Stimulated activated CD4-positive, alpha-beta T cell treated with anti-CD3 and anti-CD28 coated beads, Interleukin-2, amount 100 ng/mL, for 48 hours (primary cell): ENCODE measurements around the gene IL10RA.

Source experiments
- DNase-seq, 2 donors: peaks; one replicate each; pipeline ENCODE4 v3.0.0-alpha.2; 2020

IL10RA gene

GRCh38 chr11:118008271-118008911, 22.2 kb downstream of the IL10RA start:
- DNase-seq: no peak

- no peak for DNase-seq
These were observed 23.9 kb downstream of the IL10RA start for GRCh38 chr11:118009864-118010737.

GRCh38 chr11:118010738-118011461, 24.7 kb downstream of the IL10RA start:
- DNase-seq: no peak

DNA sequence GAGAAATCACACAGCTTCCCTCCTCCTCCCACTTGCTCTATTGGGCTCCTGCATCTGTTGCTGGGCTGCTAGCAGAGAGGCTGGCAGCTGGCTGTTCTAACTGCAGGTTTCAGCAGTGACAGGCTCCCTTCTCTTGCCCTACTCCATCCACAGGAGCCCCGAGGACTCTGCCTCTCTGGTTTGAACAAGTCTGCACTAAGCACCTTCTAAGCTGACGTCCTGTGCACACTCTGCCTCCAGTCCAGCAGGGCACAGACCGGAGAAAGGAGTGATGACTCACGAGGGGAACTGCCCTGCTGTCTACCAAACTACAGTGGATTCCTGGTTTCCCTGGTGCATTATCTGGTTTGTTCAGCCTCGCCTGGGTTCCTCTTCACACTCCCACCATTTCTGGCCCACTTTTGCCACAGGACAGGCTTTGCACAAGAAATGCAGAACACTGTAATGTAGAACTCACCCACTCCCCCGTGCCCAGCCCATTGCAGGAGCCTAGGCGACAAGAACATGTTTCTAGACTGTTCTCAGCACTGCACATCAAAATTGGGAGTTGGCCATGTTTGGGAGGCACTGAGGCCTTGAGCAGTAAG, 26.0 kb downstream of the IL10RA start:
- no peak for DNase-seq

GRCh38 chr11:118014022-118014421, 27.8 kb downstream of the IL10RA start:
- no peak for DNase-seq

DNA sequence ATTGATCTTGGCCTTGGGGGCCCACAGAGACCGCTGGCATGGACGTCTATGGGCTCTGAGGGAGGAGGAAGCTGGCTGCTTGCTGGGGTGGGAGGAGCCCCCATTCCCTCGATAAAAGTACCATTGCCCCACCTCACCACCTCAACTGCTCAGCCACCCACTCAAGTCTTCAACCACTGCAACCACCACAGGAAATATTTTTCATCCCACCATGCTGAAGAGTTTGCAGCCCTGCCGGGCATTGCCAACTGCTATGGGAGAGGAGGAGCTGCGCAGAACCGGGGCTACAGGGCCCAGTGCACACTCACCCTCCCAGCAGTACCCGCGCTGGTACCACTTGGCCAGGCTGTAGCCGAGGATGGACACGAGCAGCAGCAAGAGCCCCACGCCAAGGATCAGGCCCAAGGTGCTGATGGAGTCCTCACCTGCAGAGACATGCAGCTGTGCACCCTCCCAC, 29.2 kb downstream of the IL10RA start:
- no peak for DNase-seq

DNA sequence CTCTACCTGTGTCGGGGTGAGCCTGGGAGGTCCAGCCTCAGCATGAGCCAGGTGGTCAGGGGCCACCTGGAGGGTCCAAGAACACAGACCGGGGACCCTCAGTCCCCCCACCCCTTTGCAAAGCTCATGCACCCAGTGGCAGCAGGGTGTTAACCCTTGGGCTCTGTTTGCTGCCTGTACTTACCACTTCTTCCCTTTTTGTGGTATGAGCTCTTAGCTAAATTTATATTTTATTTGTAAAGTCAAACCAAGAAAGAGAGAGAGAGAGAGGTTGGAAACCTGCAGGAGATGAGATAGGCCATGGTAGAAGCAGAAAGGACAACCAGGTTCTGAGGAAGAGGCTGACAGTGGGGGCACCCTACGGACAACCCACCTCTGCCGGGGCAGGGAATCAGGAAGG, 29.9 kb downstream of the IL10RA start:
- DNase-seq: no peak

- no peak for DNase-seq
These were observed 30.9 kb downstream of the IL10RA start for GRCh38 chr11:118017111-118017510.

- DNase-seq: no peak
These were observed 31.6 kb downstream of the IL10RA start for GRCh38 chr11:118017631-118018315.

GRCh38 chr11:118018401-118018800, 32.2 kb downstream of the IL10RA start:
- no peak for DNase-seq

DNA sequence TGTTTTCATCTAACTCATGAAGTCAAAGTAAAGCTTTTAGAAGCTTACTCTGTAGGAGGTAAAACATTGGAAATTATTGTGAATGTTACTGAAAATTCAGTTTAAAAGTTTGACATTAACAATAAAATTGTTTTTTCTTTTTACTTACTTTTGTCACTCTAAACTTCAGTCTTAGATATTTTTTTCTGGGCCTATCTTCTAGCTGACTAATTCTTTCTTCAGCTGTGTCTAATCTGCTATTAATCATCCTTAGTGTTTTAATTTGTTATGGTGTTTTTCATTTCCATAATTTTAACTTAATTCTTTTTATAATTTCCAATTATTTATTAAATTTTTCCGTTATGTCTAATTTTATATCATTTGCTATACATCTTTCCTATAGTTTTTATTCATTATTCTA, 35.0 kb downstream of the IL10RA start:
- DNase-seq: no peak

DNA sequence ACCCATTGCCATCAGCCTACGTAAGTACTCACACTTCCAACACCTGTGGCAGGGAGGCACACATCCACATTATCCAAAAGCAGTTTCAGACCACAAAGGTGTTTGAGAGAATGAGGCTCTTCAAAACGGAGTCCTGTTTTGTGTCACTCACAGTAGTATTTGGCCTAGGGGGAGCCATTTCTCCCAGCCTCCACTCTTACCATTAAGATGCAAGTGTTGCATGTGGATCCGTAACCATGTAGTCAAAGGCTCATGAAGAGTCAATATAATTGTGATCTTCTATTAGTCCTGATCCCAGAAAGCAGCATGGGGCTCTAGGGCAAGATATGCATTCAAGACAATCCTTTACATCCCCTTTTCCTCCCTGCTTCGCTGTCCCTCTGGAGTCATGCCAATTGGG, 41.5 kb downstream of the IL10RA start:
- no peak for DNase-seq

- no peak for DNase-seq
These were observed 42.4 kb downstream of the IL10RA start for GRCh38 chr11:118028626-118029025.

- DNase-seq: no peak
These were observed 47.2 kb downstream of the IL10RA start for GRCh38 chr11:118033443-118033842.

GRCh38 chr11:118042141-118042540, 55.9 kb downstream of the IL10RA start:
- no peak for DNase-seq

DNA sequence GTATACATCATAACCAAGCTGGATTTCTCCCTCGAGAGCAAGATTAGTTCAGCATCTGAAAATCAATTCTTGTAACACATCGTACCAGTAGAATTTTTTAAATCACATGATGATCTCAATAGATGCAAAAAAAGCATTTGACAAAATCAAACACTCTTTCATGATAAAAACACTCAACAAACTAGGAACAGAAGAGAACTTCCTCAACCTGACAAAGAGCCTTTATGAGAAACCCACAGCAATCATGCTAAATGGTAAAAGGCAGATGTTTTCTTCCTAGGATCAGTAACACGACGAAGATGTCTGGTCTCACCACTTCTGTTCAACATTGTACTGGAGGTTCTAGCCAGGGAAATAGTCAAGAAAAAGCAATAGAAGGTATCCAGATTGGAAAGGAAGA, 56.6 kb downstream of the IL10RA start:
- no peak for DNase-seq

DNA sequence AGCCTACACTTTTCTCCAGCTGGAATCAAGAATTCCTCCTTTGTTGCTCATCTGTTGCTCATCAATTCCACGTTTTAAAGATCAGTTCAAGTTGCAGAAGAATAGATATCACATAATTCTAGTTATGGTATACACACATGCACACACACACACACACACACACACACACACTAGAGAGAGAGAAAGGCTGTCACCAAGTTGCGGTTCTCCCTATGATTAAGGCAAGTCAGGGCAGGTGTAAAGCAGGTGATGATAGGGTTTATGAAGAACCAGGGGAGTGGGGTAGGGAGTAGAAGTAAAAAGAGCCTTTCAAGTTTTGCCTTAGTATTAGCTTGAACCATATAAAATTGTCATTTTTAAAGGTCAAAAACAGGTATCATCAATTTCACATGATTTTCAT, 59.0 kb downstream of the IL10RA start:
- DNase-seq: no peak

DNA sequence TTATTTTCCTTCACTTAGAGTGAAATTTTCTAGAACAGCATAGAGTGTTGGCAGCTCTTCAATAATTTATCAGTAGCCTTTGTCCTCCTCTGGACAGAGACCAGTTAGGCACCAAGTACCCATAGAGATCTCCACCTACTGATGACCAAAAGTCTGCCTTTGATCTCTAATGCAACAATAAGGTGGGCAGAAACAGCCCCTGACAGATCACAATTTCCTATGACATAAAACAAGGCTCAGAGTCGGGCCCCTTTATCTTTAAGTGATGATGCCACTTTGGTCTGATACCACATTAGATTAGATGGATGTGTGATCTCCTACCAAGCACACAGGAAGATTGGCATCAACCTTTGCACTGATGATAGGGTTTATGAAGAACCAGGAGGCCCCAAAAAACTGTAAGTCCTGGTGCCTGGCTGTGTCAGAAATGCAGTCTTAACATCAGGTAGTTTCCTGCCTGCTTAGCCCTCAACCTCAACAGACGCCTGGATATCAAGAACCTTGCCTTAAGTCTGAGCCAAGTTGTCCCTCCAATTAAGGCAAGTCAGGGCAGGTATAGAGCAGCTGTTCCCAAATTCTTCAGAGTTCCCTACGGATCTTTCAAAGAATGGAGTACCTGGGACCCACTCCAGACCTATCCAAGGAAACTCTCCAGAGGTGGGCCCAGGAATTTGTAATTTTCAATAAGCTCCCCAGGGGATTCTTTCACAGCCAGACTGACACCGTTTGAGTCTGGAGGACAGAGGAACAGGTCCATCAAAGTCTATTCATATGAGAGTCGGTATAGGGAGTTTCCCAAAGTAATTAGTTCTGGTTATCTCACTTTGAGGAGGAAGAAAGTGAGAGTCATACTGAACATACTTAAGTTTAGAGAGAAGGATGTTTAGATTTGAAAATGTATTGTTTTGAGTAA, 60.1 kb downstream of the IL10RA start:
- DNase-seq: peak; percentile 17 to 21

- DNase-seq: peak in 1 of 2 donors; percentile 16
These were observed 60.9 kb downstream of the IL10RA start for GRCh38 chr11:118046964-118047700.

GRCh38 chr11:118047749-118048148, 61.6 kb downstream of the IL10RA start:
- DNase-seq: no peak
